ENCODE results near the gene SLC35E2B.

- TF ChIP-seq CTCF (IDR thresholded peaks at IDR 0.05; ENCODE audit: low read depth, low read length) = no peak
- no peak for TF ChIP-seq POLR2A (IDR thresholded peaks at IDR 0.05; ENCODE audit: extremely low read depth, insufficient read length)
- no peak for TF ChIP-seq MAX (IDR thresholded peaks at IDR 0.05; ENCODE audit: low read depth, low read length)
- no peak for TF ChIP-seq MYC (IDR thresholded peaks at IDR 0.05; ENCODE audit: low read depth, low read length)
Measured at GRCh38 chr1:1664941-1665814, 27.4 kb downstream of the SLC35E2B start.

Measured in NB4 (cell line).